ENCODE results near the gene FOXJ1.

FOXJ1 gene

GRCh38 chr17:76091526-76092286 is 49.3 kb downstream of the FOXJ1 start:
- no peak for DNase-seq (ENCODE audit: low read depth)

- DNase-seq (ENCODE audit: low read depth): no peak
These were observed 50.4 kb downstream of the FOXJ1 start for GRCh38 chr17:76090517-76091129.

GRCh38 chr17:76089680-76090516 is 51.1 kb downstream of the FOXJ1 start:
- DNase-seq (ENCODE audit: low read depth): no peak

- DNase-seq (ENCODE audit: low read depth): no peak
These were observed 52.0 kb downstream of the FOXJ1 start for GRCh38 chr17:76088868-76089576.

GRCh38 chr17:76088041-76088867 is 52.8 kb downstream of the FOXJ1 start:
- no peak for DNase-seq (ENCODE audit: low read depth)

GRCh38 chr17:76087531-76087930 is 53.5 kb downstream of the FOXJ1 start:
- DNase-seq (ENCODE audit: low read depth): no peak

- DNase-seq (ENCODE audit: low read depth): no peak
These were observed 54.7 kb downstream of the FOXJ1 start for GRCh38 chr17:76086384-76086783.

All from fibroblast of the conjunctiva (primary cell).